KBM-7 (cell line): ENCODE data around the gene GTF2E1.
"Not testable (repeated sequence)": the region's sequence is repeated elsewhere in the genome, so short reads cannot be mapped to it uniquely, and the experiment has no call there.

Source experiments
- DNase-seq: peaks from one replicate; pipeline ENCODE4 v3.0.0-alpha.2; 2015
- in situ Hi-C: fragments of 300-500 bp; cut with MboI; formaldehyde crosslinking; loops from 2 replicates; pipeline ENCODE4 v1.14.3; 2020; ENCODE audit warnings: low sequenced_read_pairs, low pct_unique_long_range_greater_than_20kb, mixed read lengths

Gene GTF2E1

GRCh38 chr3:120742198-120742848 lies at the start of gene GTF2E1, which contains the start of gene RABL3:
Gene GTF2E1 (plus strand): TSS chr3:120742744. CDS start chr3:120750553, 7,809 bp downstream.
Gene RABL3 (minus strand): TSS chr3:120742516. CDS start chr3:120742507, 9 bp downstream.
- in situ Hi-C loops, result no loop called here
- DNase-seq, result peak; percentile 100

DNA sequence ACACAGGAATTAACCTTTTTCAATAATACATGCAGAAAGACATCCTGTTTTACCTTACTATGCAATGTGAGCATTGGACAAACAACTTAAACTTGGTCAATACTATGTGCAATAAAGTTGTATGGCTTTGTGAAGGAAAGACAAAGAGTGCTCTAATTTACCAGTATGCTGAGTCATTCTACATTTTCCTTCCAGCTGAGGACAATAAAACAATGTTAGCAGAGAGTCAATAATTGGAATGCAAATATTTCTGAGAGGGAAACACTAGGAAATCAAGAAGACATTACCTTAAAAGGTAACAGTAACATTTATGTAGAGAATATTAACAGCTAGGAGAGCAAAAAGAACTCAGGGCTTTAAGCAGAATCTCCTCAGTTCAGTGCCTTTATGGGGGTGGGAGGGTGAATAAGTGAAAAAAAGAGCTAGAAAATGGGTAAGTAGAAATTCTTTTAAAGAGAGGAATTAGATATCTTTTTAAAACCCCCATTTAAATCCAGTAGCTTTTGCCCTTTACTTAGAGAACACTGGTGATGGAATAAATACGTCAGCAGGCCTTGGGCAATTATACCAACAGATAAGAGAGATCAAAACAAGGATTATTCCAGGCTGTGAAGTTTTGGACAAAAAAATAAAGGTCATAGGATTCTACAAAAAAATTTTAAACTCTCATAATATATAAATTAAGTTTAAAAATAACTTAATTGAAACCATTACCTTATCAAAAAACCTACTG lies 48.9 kb upstream of the GTF2E1 start:
- in situ Hi-C loops, result no loop called here
- no peak for DNase-seq

DNA sequence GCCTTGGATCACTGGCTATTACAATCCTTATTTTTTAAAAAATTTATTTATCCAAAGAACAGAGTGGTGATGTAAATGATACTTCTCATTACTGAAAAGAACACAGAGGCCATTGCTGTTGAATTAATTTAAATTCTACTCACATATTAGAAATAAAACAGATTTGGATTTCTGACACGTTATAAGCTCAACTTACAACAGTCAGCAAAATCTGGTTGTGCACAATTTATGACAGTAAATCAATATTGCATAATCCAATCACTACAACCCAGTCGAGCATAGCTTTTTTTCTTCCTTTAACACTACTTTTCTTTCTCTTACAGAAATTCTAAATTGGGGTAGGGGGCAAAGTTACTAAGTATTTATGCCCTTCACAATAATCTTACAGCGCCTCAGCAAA lies 43.2 kb upstream of the GTF2E1 start:
- in situ Hi-C loops, result no loop called here
- no peak for DNase-seq

- in situ Hi-C loops, result no loop called here
- DNase-seq, result no peak
Observed at GRCh38 chr3:120705884-120706582, 36.5 kb upstream of the GTF2E1 start.

DNA sequence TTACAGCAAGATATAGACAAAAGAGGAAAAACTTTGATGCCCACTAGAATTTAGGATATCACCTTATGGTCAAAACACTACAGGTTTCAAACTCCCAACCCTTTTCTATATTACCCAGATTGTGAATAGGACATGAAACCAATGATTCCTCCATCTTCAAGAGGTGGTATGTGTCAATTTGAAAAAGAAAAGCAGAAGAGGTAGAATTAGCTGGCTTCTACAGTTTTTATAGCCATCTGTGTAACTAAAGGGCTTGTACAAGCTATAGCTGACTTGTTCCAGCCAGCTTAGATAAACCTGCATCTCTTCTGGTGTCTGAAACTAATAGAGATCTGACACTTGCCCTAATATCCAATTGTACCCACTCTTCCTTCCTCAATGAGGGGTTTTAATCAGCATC lies 35.6 kb upstream of the GTF2E1 start:
- no peak for DNase-seq
- in situ Hi-C loops, result no loop called here

DNA sequence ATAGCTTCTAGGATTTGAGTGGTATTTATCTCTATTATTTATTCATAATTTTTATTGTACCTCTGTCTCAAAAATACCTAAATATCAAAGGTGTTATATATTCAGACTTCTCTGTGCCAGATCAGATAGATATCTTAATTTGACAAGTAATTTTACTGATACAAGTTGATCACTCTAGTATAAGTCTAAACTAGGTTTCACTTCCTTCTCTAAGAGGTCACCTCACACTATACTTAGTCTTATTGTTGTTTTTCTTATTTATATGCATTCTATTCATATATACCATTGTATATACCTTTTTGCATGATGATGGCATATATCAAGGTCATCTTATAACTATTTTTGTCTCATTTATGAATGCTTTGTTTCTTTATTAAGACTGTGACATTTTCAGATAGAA lies 34.1 kb upstream of the GTF2E1 start:
- in situ Hi-C loops, result no loop called here
- DNase-seq, result no peak

DNA sequence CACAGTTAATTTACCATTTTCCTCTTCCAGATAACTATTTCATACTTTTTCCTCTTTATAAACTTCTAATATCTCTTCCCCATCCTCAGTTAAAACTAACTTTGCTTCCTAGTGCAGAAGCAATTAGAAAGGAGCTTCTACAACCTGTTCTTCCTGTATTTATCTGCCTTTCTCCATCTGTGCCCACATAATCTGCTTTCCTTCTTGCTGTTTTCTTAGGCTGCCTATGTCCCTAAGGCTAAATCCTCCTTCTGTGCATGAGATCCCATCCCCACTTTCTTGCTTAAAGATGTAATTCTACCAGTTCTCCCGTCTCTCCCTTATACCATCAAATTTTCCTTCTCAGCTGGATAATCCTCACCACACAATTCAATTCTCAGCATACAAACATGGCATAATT lies 32.2 kb upstream of the GTF2E1 start:
- no peak for DNase-seq
- in situ Hi-C loops, result no loop called here

DNA sequence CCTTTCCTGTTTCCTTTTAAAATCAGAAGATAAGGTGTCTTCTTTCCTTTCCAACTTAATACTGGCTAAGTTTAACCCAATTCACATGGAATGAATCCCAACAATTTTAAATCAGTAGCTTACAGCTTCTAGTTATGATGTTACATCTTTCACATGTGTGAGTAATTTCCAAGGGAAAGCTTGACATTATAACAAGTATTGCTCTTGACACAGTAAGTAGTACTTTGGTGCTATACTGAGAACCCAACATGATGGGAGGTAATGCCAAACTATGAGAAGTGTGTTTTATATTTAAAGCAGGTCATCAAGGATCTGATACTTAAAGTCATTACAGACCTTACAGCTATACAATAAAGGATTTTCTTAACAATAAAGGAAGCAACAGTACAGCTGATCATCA lies 29.3 kb upstream of the GTF2E1 start:
- DNase-seq, result no peak
- in situ Hi-C loops, result no loop called here

- DNase-seq, in situ Hi-C loops: not testable (repeated sequence)
Observed at GRCh38 chr3:120719167-120719834, 23.2 kb upstream of the GTF2E1 start.

GRCh38 chr3:120726791-120727190 lies 15.8 kb upstream of the GTF2E1 start:
- in situ Hi-C loops, result no loop called here
- DNase-seq, result no peak

DNA sequence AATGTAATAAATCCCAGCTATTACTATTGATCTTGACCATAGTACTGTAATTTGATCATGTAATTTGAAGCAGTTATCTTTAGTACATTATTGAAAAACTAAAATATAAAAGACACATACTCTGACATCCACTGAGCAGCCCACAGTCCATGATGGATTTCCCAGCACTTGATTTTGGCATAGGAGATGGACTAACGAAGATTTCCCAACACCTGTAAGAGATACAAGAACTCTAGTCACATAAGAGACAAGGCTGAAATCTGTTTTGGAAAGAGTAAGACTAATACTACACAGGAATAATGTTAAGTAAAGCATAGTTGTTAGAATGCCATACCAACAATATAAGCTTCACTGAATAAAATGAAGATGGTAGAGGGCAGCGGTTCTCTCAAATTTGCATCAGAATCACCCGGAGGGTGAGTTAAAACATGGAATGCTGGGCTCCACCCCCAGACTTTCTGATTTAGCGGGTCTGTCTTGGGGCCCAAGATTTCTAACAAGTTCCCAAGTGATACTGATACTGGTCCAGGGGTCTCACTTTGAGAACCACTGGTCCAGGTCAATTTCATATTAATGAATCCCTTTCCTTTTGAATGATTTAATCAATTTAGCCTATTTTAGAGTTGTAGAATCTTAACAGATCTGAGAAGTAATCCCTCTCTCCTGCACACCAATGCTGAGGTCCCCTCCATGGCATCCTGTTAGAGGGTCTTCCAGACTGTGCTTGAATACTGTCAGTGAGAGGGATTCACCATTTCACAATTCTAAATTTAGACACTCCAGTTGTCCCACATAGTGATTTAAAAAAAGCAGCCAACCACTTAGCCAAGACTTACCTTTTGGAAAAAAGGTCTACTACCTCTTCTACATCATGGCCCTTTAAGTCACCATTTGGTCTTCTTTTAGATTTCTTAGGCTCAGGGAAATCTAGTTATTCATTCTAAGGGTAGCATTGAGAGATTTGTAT lies 11.7 kb upstream of the GTF2E1 start:
- no peak for DNase-seq
- in situ Hi-C loops, result no loop called here

DNA sequence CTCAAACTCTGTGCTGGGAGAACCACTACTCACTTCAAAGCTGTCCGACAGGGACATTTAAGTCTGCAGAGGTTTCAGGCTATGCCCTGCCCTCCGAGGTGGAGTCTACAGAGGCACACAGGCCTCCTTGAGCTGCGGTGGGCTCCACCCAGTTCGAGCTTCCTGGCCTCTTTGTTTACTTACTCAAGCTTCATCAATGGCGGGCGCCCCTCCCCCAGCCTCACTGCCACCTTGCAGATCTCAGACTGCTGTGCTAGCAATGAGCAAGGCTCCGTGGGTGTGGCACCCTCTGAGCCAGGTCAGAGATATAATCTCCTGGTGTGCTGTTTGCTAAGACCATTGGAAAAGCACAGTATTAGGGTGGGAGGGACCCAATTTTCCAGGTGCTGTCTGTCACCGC lies 4.5 kb upstream of the GTF2E1 start:
- in situ Hi-C loops, DNase-seq: not testable (repeated sequence)

- DNase-seq, result no peak
- in situ Hi-C loops, result no loop called here
Observed at GRCh38 chr3:120741320-120741719, 1.2 kb upstream of the GTF2E1 start.

DNA sequence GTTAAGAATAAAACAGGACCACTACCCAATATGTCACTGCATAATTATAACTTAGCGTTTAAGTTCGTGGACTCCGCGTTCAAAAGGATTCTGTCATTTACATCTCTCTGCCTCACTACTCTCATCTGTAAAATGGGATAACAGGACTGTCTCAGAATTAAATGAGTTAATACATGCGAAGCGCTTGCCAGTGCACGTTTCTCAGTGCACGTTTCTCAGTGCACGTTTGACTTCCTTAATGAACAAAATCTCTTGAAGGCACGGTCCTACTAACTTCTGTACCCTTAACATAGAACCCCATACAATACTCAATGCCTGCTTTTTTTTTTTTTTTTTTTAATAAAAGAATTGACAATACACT lies 727 bp upstream of the GTF2E1 start:
- in situ Hi-C loops, result no loop called here
- no peak for DNase-seq

GRCh38 chr3:120742849-120743365 lies 363 bp downstream of the GTF2E1 start:
- in situ Hi-C loops, result no loop called here
- DNase-seq, result no peak

DNA sequence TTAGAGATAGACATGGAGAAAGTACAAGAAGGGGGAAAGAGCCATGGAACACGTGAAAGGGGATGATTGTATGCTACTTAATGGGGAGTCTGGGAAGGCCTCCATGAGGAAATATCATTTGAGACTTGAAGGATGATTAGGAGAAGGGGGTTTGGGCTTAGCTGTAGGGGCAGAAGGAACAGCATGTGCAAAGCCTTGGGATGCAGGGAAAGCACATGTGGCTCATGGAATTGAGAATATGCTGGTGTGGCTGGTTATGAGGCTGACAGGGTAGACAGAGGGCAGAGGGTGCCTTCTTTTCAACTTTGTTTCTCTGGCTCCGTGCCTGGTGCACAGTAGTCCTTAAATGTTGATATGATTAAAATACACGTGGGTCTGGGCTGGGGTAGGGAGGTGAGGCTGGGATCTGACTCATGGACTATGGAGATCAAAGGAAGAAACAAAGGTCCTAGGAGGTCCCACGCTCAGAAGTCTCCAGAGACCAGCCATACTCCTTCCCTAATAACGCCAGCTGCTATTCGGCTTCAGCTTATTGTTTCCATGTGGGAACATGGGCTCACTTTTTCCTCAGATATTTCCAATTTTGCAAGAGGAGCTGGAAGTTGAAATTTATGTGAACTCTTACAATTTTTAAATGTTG lies 1.1 kb downstream of the GTF2E1 start:
- in situ Hi-C loops, result no loop called here
- no peak for DNase-seq

GRCh38 chr3:120745466-120745865 lies 2.9 kb downstream of the GTF2E1 start:
- in situ Hi-C loops, result no loop called here

GRCh38 chr3:120749843-120750242 lies 7.3 kb downstream of the GTF2E1 start:
- in situ Hi-C loops, result no loop called here
- DNase-seq, result no peak

More at GRCh38 chr3:120745466-120745865, 2.9 kb downstream of the GTF2E1 start:
- DNase-seq, result no peak
